Epithelial cell of alveolus of lung (primary cell): ENCODE results near the gene RBM8A. TPM values are rescaled to one million over a fixed set of nuclear protein-coding genes. Genes with fewer than 3 reads are reported as not detected.

ENCODE experiments used
- total RNA-seq: library from RNA; depleted of rRNA; stranded (reverse); fragments of >200 nt; gene quantifications from 2 replicates; pipeline ENCODE4 v1.2.1, GENCODE V29; 2015

The RBM8A gene
- 116 and 131 TPM in 2 replicates for total RNA-seq

DNA sequence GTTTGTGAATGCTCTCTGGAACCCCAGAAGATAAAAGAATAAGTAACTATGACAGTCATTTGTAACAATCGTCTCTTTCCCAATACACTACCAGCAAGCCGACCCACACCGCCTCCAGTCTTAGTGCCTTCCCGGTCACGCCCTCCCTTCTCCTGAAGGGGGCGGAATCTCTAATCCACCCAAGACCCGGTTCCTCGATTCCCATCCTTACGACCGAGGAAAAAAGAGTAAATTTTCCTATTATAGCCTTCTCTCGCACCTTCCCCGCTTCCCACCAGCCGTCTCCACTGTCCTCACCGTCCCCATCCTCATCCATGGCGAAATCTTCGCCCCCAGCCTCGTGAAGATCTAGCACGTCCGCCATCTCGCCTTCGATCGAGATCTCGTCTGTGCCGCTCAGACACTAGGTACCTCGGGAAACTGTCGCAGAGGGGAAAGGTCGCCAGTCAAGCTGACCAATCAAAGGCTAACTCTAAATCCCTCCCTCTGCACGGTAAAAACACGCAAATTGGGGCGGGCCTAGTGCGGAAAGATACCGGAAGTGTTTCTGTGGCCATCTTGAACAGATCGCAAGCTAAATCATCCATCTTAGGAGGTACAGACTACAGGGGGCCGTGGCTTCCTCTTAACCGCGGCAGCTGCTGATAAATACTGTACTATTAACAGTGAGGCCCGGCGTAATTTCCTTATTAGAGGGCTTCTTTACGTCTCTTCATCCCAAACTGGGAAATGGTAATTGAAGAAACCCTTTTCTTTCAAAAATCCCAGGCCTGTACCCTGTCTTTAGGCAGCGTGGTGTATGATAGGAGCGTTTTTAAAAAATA, at the start of gene RBM8A:
RBM8A (minus strand) TSS at position 422 of the 824 bp plus-strand sequence; CDS start at position 364, 58 bp downstream.

DNA sequence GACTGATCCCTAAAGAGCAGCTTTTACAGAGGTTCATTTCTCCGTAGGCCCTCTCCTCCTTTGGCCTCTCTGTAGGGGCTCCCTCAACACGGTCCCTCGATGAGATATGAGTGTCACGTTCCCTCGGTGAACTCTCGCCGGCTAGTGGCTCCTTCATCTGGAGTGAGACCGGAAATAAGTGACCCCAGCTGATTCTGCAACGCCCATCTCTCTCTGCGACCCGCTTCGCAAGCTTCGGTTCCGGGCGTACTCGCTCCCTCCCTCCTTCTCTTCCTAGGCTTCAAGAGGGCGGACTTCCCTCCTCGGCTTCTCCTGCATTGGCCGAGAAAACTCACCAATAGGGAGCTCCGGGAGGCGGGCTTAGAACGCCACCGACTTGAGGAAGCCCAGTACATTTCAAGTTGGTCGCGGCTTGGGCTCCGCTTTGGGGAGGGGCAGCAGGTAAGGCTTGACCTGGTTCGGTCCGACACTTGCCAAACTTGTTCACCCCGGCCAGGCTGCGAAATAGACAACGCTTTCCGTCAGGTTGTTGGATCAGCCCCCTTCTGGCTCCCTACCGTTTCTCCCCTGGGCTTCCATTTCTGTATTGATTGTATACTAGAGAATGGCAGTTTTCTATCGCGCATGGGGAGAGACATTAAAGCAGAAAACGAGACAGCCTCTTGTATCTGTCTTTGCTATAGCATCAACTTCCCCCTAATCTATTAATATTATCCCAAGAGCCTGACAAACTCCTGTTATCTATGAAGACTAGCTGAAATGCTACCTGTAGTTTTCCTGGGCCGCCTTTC, 37.2 kb upstream of the RBM8A start, which contains the start of the genes ANKRD34A and POLR3GL:
ANKRD34A (minus strand) TSS at position 248 of the 791 bp plus-strand sequence. CDS start 2,816 bp downstream, outside the sequence.
POLR3GL (plus strand) TSS at position 363 of the 791 bp plus-strand sequence. CDS start 10,176 bp downstream, outside the sequence.

DNA sequence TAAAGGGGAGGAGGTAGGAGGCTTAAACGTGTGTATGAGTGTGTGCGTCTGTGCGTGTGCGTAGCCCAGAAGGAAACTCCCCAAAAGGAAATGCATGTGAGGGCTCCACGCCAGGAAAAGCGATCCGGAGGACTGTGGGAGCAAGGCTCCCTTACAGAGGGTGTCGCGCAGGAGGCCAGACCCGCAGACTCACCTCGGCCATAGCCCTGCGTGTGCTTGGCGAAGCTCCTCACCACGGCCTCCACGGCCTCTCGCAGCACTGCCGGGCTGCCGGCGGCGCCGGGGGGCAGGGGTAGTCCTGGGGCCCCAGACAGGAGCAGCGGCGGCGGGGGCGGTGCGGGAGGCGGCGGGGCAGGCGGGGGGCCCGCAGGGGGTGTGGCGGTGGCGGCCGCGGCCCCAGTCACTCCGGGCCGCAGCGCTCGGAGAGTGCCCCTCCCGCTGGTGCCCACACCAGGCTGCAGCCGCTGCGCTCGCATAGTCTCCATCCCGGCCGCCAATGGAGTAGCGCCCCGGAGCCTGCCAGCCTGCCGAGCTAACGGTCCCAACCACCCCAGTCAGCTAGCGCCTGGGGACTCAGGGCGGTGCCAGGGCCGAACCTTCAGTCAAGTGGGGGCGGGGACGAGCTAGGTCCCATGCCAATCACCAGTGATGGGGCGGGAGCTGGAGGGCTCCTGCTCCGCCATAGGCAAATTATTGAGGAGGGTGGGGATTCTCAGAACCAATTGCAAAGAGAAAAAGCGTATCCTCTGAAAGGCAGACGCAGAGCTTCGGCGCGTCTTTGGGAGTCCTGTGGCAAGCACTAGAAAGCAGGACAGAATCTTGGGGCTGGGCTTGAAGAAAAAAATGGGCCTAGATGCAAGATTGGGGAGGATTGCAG, 30.4 kb upstream of the RBM8A start, which contains the start of gene LIX1L:
LIX1L (minus strand) TSS at position 575 of the 877 bp plus-strand sequence; CDS start at position 485, 90 bp downstream.

DNA sequence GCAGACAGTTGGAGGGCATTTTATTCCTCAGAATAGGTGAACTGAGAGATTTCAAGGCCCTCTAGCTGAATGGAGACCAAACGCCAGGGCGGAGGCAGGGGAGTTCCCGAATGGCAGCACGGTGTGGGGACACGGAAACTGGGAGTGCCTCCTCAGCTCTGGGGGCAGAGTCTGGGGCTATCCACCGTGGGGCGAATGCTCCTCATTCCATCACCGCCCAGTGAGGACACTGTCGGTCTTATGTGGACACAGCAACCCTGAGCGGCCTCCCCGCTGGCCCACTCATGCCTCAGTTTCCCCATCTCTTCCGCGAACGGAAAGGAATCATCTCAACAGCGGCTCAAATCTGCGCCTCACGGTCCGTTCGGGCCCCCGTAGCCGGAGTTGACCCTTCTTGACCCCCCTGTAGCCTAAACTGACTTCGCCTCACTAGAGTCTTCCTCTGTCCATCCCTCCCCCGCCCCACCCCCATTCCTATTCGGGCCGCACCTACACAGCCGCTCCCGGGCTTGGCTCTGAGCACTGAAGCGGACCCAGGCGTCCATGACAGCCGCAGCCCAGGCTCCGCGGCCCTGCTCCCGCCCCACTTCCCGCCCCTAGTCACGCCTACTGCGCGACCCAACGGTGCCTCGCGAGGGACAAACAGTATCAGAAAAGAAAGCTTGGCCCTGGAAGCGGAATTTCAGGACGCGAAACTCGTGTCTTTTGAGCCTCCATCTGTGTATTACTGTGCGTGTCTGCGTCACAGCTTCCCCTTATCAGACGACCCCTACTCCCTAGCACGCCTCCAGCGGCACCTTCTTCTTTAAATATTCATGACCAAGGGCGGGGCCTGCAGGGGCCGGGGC, 8.9 kb downstream of the RBM8A start, which contains the start of gene PEX11B:
PEX11B (minus strand) TSS at position 574 of the 848 bp plus-strand sequence; CDS start at position 545, 29 bp downstream.

DNA sequence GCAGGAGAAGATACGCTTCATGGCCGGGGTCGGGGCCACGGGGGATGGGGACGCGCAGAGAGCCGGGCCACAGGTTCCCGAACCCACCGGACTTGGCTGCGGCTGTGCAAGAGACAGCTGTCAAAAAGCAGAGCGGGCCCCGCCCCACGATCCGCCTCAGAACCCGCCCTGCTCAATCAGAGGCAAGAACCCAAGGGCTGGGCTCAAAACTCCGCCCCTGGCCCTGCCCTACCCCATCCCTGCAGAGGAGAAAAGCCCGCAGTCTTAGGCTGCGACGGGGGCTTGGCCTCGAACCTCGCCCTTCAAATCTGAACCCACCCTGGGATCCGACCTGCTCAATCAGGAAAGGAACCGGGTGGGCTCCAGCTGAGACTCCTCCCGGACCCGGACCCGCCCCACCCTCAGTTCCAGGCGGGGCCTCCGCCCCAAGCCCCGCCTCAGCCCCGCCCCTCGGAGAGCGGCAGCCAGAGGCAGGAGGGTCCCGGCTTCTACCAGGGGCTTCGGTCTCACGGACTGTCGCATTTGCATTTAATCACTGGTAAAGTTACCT, 41.5 kb downstream of the RBM8A start, which contains the start of gene ANKRD35:
ANKRD35 (minus strand) TSS at position 129 of the 550 bp plus-strand sequence; CDS start at position 21, 108 bp downstream.

Other genes starting within 250 kb of the RBM8A start
- 0.39 and 0.72 TPM in 2 replicates for gene PDZK1, start 220.1 kb downstream of the RBM8A start, total RNA-seq
- not detected in 2 replicates for gene CD160, start 208.0 kb downstream of the RBM8A start, total RNA-seq
- gene RNF115, start 103.4 kb downstream of the RBM8A start, total RNA-seq: 5.6 and 6.9 TPM in 2 replicates
- gene POLR3C, start 103.3 kb downstream of the RBM8A start, total RNA-seq: 25.6 and 30.5 TPM in 2 replicates
- gene NUDT17, start 81.9 kb downstream of the RBM8A start, total RNA-seq: 0.32 and 5.2 TPM in 2 replicates
- gene PIAS3, start 68.4 kb downstream of the RBM8A start, total RNA-seq: 22.4 and 23.1 TPM in 2 replicates
- gene ANKRD35, start 41.6 kb downstream of the RBM8A start, total RNA-seq: 1.8 and 8.8 TPM in 2 replicates
- 7.1 and 10.0 TPM in 2 replicates for gene ITGA10, start 17.4 kb downstream of the RBM8A start, total RNA-seq
- gene PEX11B, start 8.8 kb downstream of the RBM8A start, total RNA-seq: 24.7 and 31.3 TPM in 2 replicates
- 26.5 and 27.9 TPM in 2 replicates for gene LIX1L, start 30.5 kb upstream of the RBM8A start, total RNA-seq
- 0.24 and 1.0 TPM in 2 replicates for gene ANKRD34A, start 37.1 kb upstream of the RBM8A start, total RNA-seq
- 15.3 and 15.8 TPM in 2 replicates for gene POLR3GL, start 37.2 kb upstream of the RBM8A start, total RNA-seq
- 61.0 and 776 TPM in 2 replicates for gene TXNIP, start 69.1 kb upstream of the RBM8A start, total RNA-seq
- gene HJV, start 94.3 kb upstream of the RBM8A start, total RNA-seq: not detected in 2 replicates
- gene NBPF10, start 217.3 kb upstream of the RBM8A start, total RNA-seq: 0.96 and 1.0 TPM in 2 replicates